Adipocyte (in vitro differentiated cells): ENCODE data around the gene FMN2.

Source experiments
- DNase-seq: peaks from one replicate; pipeline ENCODE4 v3.0.0-alpha.2; 2015; ENCODE audit warnings: low read depth
- H3K27me3 ChIP-seq: replicated peaks from 2 replicates; pipeline ENCODE4 v1.7.0; 2013; ENCODE audit warnings: mild to moderate bottlenecking, low read length, moderate library complexity; ENCODE audit not compliant: control insufficient read depth, insufficient read depth
- H3K36me3 ChIP-seq: 2 replicates; pipeline ENCODE4 v1.7.0; 2013; ENCODE audit warnings: low read length, mild to moderate bottlenecking, moderate library complexity; ENCODE audit not compliant: control insufficient read depth, insufficient read depth, severe bottlenecking
- H3K4me1 ChIP-seq: 2 replicates; pipeline ENCODE4 v1.7.0; 2013; ENCODE audit warnings: mild to moderate bottlenecking, low read length, moderate library complexity; ENCODE audit not compliant: control insufficient read depth, insufficient read depth
- H3K4me3 ChIP-seq: 2 replicates; pipeline ENCODE4 v1.7.0; 2013; ENCODE audit warnings: mild to moderate bottlenecking, low read length, moderate library complexity
- H3K9ac ChIP-seq: 2 replicates; pipeline ENCODE4 v1.7.0; 2013; ENCODE audit warnings: mild to moderate bottlenecking, low read length, moderate library complexity
- H3K9me3 ChIP-seq: 2 replicates; pipeline ENCODE4 v1.7.0; 2013; ENCODE audit warnings: mild to moderate bottlenecking, low read length, moderate library complexity; ENCODE audit not compliant: control insufficient read depth

The FMN2 gene

DNA sequence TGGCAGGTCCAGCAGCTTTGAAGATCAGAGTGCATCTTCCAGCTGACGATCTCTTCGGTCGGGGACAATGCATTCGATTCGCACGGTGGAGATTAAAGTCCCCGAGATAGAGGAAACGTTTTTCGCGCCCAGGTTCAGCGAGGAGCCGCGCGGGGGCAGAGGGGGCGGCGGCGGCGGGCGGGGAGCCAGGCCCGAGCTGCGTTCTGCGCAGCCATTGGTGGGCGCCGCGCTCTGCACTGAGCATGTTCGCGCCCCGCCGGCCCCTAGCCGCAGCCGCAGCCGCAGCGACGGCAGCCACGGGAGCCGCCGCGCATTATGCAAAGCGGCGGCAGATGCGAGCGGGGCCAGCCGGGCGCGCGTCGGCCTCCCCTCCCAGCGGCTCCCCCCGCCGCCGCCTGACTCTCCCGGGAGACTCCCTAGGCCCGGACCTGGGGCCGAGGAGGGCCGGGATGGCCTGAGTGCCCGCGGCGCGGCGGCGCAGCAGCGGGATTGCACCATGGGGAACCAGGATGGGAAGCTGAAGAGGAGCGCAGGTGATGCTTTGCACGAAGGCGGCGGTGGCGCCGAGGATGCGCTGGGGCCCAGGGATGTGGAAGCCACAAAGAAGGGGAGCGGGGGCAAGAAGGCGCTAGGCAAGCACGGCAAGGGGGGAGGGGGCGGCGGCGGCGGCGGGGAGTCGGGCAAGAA, at the start of gene FMN2:
TSS of gene FMN2 (plus strand) at position 270 of the 687 bp plus-strand sequence. CDS start at position 497, 227 bp downstream.
- H3K9me3 ChIP-seq: no peaks in the 10 kb centered on the region
- peak within 1 kb of the TSS; percentile 84 for H3K4me3 ChIP-seq
- no peaks in the 10 kb centered on the region for H3K27me3 ChIP-seq
- no peaks in the 10 kb centered on the region for H3K36me3 ChIP-seq
- H3K9ac ChIP-seq: peak within 1 kb of the TSS; percentile 83
- peaks cover 4% of the 10 kb centered on the region for H3K4me1 ChIP-seq
- peak; percentile 85 for DNase-seq

DNA sequence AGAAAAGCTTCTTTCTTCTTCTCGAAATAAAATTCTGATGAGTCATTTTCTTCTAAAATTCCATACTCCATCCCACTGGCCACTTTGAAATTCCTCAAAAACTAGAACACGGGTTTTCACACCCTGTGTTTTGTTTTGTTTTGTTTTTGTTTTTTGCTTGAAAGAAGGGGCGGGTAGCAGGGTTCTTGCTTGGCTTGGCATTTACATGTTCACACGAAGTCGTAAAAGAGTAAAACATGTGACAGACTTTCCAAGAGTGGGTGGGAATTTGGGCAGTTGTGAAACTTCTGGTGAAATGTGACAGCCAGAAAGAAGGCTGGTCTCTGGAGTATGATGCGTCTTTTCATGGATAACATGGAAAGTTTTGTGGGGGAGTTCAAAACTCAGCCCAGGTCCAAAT, 47.1 kb upstream of the FMN2 start:
- no peak overlapping the region for H3K9ac ChIP-seq
- H3K4me3 ChIP-seq: no peak overlapping the region
- DNase-seq: peak; percentile 11
- H3K27me3 ChIP-seq: no peaks in the 10 kb centered on the region
- H3K9me3 ChIP-seq: no peaks in the 10 kb centered on the region
- no peaks in the 10 kb centered on the region for H3K36me3 ChIP-seq
- H3K4me1 ChIP-seq: peaks cover 5% of the 10 kb centered on the region

DNA sequence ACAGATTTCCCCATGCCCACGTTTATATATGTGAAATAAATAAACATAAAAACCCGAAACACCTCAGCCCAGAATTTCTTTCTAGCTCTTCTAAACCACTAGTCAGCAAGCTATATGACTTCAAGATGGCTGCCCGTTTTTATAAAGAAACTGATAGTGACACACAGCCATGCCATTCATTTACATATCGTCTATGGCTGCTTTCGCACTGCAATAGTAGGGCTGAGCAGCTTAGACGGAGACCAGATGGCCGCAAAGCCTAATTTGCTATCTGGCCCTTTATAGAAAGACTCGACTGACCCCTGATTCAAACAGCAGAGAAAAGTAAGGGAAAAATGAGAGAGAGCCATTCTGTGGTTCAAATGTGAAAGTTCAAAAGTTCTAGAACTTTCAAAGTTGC, 45.7 kb upstream of the FMN2 start:
- no peak for DNase-seq
- H3K27me3 ChIP-seq: no peaks in the 10 kb centered on the region
- peaks cover 5% of the 10 kb centered on the region for H3K4me1 ChIP-seq
- no peak overlapping the region for H3K4me3 ChIP-seq
- no peak overlapping the region for H3K9ac ChIP-seq
- H3K9me3 ChIP-seq: no peaks in the 10 kb centered on the region
- no peaks in the 10 kb centered on the region for H3K36me3 ChIP-seq

DNA sequence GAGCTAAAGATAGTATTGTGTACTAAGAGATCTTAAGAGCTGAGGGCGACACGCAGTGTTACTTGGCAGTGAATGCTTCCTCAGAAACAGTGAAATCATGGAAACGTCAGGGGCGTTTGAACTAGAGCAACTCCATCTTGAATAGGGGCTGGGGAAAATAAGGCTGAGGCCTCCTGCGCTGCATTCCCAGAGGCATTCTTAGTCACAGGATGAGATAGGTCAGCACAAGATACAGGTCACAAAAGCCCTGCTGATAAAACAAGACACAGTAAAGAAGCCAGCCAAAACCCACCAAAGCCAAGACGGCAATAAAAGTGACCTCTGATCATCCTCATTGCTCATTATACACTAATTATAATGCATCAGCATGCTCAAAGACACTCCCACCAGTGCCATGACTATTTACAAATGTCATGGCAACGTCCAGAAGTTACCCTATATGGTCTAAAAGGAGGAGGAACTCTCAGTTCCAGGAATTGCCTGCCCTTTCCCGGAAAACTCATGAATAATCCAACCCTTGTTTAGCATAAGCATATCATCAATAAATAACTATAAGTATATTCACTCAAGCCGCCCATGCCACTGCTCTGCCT, 37.5 kb upstream of the FMN2 start:
- H3K9me3 ChIP-seq: no peaks in the 10 kb centered on the region
- no peak overlapping the region for H3K9ac ChIP-seq
- peaks cover 3% of the 10 kb centered on the region for H3K27me3 ChIP-seq
- no peak for DNase-seq
- no peaks in the 10 kb centered on the region for H3K36me3 ChIP-seq
- H3K4me3 ChIP-seq: no peak overlapping the region
- no peaks in the 10 kb centered on the region for H3K4me1 ChIP-seq

DNA sequence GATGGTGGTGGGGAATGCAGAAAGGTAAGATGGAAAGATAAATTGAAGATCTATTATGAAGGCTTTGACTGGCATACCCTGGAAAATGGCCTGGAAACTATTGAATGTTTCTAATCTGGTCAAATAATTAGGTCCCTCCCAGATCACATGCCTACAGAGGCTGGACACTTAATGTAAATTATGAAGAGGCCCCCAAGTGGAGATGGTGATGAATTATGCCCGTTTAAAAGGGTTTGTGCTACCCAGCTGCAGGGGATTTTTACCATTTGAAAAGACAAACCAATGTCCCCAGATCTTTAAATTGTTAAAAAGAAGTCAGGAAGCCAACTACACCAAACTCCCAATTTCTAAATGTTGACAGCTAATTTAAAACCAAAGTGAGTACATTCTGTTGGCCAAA, 35.7 kb upstream of the FMN2 start:
- no peaks in the 10 kb centered on the region for H3K4me1 ChIP-seq
- peaks cover 3% of the 10 kb centered on the region for H3K27me3 ChIP-seq
- no peaks in the 10 kb centered on the region for H3K9me3 ChIP-seq
- no peak overlapping the region for H3K9ac ChIP-seq
- no peak for DNase-seq
- no peaks in the 10 kb centered on the region for H3K36me3 ChIP-seq
- H3K4me3 ChIP-seq: no peak overlapping the region

DNA sequence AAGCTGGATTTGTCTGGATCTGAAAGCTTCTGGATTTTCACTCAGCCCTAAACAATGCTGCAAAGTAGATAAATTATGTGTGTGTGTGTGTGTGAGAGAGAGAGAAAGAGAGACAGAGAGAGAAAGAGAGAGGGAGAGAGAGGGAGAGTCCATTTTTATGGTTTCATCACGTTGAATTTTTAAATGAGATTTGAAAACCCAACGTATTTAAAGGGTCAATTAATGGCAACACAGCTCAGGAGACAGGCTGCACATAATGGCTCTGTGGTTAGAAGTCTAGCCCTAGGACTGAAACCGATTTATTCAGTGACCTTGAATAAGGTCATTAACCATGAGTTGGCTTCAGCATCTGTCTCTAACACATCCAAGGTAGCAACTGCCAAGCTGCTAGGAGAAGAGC, 35.3 kb upstream of the FMN2 start:
- no peaks in the 10 kb centered on the region for H3K4me1 ChIP-seq
- DNase-seq: no peak
- no peaks in the 10 kb centered on the region for H3K9me3 ChIP-seq
- H3K36me3 ChIP-seq: no peaks in the 10 kb centered on the region
- no peak overlapping the region for H3K4me3 ChIP-seq
- H3K27me3 ChIP-seq: peaks cover 3% of the 10 kb centered on the region
- H3K9ac ChIP-seq: no peak overlapping the region

DNA sequence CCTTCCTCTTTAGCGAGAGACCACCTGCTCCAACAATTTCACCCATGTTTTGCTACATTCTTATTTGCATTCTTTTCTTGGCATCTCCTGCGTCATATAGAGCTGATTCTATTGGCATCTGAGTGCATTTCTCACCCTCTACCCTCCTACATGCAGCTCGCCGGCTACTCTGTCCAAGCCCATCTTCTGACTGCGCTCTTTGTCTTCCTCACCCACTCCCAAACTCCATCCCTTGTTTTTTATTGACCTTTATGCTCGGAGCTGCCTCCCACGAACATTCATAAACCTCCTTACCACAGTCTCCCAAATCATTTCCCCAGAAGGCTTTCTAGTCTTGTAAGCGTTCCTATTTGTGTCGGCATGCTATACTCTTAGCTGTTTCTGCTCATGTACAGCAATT, 33.6 kb upstream of the FMN2 start:
- Histone ChIP-seq H3K36me3 (no peaks in the 10 kb centered on the region), H3K27me3 (peaks cover 3% of the 10 kb centered on the region), H3K4me1 (no peaks in the 10 kb centered on the region), H3K9ac (no peak overlapping the region), H3K4me3 (no peak overlapping the region), H3K9me3 (no peaks in the 10 kb centered on the region)
- no peak for DNase-seq

DNA sequence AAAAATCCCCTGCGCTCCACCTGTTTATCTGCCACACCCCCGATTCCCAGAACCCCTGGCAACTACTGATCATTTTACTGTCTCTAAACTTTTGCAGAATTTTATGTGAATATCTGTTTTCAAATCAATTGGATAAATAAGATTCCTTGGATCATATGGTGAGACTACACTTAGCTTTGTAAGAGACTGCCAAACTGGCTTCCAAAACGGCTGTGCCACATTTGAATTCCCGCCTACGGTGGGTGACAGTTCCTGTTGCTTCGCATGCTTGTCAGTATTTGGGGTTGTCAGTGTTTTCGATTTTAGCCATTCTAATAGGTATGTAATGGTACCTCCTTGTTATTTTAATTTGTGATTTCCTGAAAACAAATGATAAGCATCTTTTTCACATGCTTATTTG, 22.7 kb upstream of the FMN2 start:
- Histone ChIP-seq H3K9me3 (no peaks in the 10 kb centered on the region), H3K4me3 (no peak overlapping the region), H3K9ac (no peak overlapping the region), H3K4me1 (peaks cover 19% of the 10 kb centered on the region), H3K27me3 (no peaks in the 10 kb centered on the region), H3K36me3 (no peaks in the 10 kb centered on the region)
- no peak for DNase-seq

DNA sequence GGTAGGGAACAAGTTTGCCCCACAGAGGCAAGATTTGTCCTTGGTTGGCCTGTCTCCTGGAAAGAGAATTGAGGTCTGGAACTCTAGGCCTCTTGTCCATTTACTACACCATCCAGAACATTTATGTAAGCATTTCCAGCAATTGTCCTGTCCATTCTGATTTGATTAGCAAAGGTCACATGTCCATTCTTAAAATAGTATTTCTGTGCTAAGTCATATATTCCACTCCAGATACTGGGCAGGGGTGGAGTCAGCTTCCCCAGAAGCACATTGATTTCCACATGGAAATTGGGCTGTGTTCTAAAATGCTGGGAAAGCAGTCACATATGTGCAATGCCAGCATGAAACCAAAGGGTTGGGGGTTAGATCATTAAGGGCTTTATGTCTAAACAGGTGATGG, 21.5 kb upstream of the FMN2 start:
- Histone ChIP-seq H3K36me3 (no peaks in the 10 kb centered on the region), H3K9me3 (no peaks in the 10 kb centered on the region), H3K9ac (no peak overlapping the region), H3K4me3 (no peak overlapping the region), H3K27me3 (no peaks in the 10 kb centered on the region), H3K4me1 (peaks cover 31% of the 10 kb centered on the region)
- DNase-seq: peak; percentile 14

DNA sequence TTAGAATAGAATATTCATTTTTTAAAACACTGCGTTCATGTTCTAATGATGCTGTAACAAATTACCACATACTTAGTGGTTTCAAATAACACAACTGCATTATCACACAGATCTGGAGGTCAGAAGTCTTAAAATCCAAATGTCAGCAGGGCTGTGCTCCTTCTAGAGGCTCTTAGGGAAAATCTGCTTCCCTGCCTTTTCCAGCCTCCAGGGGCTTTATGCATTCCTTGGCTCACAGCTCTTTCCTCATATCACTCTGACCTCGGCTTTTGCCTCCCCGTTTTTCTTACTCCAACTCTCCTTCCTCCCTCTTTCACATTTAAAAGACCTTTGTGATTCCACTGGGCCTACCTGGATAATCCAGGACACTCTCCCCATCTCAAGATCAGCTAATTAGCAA, 18.6 kb upstream of the FMN2 start:
- Histone ChIP-seq H3K9ac (no peak overlapping the region), H3K9me3 (no peaks in the 10 kb centered on the region), H3K27me3 (no peaks in the 10 kb centered on the region), H3K4me3 (no peak overlapping the region), H3K4me1 (peaks cover 31% of the 10 kb centered on the region), H3K36me3 (no peaks in the 10 kb centered on the region)
- peak; percentile 58 for DNase-seq

DNA sequence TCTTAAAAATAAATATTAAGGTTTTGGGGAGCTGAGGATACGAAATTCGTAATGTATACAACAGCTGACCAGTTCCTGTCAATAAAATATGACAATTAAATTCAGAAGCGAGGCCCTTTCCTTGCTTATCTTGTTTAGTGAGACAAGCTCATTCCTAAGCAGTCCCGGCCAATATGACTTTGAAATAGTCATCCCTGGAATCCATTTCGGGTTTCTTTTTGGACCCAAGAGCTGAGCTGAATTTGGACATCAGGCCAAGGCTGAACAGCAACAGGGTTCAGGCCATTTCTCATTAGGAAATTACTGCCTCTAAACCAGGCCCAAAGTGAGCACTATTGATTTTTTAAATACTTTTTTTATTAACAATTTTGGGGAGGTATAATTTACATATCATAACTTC, 17.3 kb upstream of the FMN2 start:
- no peaks in the 10 kb centered on the region for H3K27me3 ChIP-seq
- peaks cover 31% of the 10 kb centered on the region for H3K4me1 ChIP-seq
- peak overlapping the region; percentile 48 for H3K9ac ChIP-seq
- no peak overlapping the region for H3K4me3 ChIP-seq
- DNase-seq: no peak
- H3K36me3 ChIP-seq: no peaks in the 10 kb centered on the region
- H3K9me3 ChIP-seq: no peaks in the 10 kb centered on the region

DNA sequence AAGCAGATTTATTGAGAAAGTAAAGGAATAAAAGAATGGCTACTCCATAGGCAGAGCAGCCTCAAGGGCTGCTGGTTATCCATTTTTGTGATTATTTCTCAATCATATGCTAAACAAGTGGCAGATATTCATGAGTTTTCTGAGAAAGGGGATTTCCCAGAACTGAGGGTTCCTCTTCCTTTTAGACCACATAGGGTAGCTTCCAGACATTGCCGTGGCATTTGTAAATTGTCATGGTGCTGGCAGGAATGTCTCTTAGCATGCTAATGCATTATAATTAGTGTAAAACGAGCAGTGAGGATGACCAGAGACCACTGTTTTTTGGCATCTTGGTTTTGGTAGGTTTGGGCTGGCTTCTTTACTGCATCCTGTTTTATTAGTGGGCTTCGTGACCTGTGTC, 16.8 kb upstream of the FMN2 start:
- DNase-seq: no peak
- Histone ChIP-seq H3K4me1 (peaks cover 31% of the 10 kb centered on the region), H3K27me3 (no peaks in the 10 kb centered on the region), H3K9ac (peak overlapping the region; percentile 48), H3K36me3 (no peaks in the 10 kb centered on the region), H3K9me3 (no peaks in the 10 kb centered on the region), H3K4me3 (no peak overlapping the region)
